ENCODE results near the gene ZBTB24.
A peak's percentile ranks its signal among the peaks of the same experiment; 100 is the strongest.
"Not testable (repeated sequence)": the region's sequence is repeated elsewhere in the genome, so short reads cannot be mapped to it uniquely, and the experiment has no call there.

ZBTB24 gene

GRCh38 chr6:109482905-109483734 is at the start of gene ZBTB24:
Gene ZBTB24 (minus strand): TSS chr6:109483219. CDS start chr6:109482026, 1,193 bp downstream.
- peak; percentile 85 for DNase-seq

DNA sequence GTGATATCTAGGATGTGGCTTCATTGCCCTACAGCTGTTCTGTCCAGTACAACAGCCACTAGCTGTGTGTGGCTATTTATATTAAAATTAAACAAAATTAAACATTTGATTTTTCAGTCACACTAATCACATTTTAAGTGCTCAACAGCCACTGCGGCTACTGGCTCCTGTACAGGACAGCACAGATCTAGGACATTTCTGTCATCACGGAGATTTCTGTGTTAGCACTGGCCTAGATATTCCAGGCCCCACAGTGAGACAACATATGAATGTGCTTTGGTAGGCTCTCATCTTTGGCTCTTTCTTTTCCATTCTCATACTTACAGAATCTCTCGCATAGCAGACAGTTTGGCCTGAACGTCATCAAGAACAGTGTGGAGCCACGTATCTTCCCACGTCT is 48.4 kb upstream of the ZBTB24 start:
- DNase-seq, result no peak

DNA sequence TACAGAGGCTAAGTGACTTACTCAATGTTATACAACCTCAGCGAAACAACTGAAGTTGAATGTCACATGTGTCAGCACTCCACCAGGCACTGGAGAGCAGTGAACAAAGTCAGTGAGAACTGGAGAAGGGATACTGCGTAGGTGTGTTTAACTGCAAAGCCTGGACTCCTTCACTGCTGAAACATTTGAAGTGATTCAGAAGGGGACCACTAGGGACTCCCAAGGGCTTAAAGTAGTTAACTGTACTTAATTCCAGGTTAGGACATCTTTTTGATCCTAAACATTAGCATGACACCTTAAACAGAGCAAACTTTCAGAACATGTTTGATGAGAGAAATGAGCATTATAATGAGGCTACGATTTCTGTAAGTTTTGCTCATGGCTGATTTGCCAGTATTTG is 45.0 kb upstream of the ZBTB24 start:
- no peak for DNase-seq

GRCh38 chr6:109526905-109527628 is 44.0 kb upstream of the ZBTB24 start:
- DNase-seq, result peak; percentile 18

- no peak for DNase-seq
Observed at GRCh38 chr6:109524129-109524528, 41.1 kb upstream of the ZBTB24 start.

DNA sequence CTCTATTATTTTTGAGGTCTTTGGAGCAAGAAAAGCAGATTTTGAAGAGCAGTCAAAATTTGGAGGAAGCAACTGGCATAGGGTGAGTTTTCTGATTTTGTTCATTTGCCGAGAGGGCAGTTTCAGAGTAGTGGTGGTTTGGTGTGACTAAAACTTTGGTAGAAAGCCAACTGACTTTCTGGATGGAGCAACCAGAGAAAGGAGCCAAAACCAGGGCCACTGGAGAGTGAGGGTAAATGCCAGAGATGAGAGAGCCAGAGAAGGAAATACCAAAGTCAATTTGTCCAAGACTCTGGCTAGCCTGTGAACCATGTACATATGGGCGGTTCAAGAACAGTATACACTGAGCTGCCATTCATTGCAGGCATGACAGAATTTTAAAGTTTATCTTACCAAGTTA is 40.5 kb upstream of the ZBTB24 start:
- DNase-seq, result no peak

- no peak for DNase-seq
Observed at GRCh38 chr6:109521080-109521479, 38.1 kb upstream of the ZBTB24 start.

DNA sequence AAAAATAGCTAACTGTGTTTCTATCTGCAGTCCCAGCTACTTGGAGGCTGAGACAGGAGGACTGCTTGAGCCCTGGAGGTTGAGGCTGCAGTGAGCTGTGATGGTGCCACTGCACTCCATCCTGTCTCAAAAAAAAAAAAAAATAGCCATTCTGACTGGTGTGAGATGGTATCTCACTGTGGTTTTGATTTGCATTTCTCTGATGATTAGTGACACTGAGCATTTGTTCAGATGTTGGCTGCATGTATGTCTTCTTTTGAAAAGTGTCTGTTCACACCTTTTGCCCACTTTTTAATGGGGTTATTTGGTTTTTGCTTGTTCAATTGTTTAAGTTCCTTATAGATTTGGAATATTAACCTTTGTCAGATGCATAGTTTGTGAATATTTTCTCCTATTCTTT is 36.6 kb upstream of the ZBTB24 start:
- DNase-seq, result not testable (repeated sequence)

DNA sequence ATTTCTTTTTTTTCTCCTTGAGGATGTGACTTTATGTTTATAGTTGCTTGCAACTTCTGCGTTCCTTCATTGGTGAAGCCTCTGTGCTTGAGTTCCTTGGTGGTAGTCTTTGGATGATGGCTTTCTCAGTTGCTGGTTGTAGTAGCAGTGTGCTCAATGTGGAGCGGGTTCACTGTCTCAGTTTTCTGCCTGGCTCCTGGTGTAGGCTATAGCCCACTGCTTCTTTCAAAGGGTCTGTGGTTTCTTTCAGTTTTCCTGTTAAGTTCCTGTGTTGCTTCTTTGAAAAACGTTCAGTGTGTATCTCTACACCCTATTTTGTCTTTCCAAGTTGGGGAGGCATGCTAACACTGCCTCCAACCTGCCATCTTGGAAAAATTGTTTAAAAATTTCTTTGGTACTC is 33.9 kb upstream of the ZBTB24 start:
- no peak for DNase-seq

DNA sequence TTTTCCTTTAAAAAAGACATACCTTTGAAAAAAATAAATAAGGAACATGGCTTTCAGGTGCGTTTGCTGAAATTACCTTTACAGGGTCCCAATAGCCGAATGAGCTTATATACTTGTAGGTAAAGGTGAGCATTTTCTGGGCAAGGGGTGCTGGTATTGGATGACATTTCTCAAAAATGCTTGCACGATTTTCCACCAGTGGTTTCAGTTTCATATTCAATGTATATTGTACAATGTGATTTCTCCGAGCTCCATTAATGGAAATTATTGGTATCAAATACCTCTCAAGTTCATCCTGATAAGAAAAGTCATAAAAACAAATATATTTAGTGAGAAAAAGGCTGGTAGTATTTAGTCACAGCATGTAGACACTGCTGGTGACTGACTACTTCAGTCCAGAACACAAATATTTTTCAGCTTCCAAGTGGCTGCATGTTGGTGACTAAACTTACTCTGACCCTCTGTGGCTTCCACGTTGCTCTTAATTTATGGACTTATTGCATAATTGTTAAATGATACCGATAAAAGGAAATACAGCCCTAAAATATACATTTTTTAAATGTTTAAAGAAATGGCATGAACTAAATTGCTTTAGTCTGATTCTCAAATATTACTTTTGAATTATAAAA is 32.9 kb upstream of the ZBTB24 start:
- DNase-seq, result no peak

DNA sequence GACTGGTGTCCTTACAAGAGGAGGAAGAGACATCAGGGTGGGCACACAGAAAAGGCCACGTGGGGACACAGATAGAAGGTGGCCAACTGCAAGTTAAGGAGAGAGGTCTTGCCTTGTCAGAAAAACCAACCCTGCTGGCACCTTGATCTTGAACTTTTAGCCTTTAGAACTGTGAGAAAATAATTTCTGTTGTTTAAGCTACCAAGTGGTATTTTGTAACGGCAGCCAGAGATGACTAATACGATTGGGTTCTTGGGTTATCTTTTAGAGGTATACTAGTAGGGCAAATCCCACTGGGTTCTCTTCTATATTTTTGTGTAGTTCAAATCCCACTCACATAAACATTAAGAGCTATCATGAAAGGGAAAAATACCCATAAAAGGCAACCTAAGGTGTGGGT is 31.9 kb upstream of the ZBTB24 start:
- DNase-seq, result no peak

- DNase-seq, result no peak
Observed at GRCh38 chr6:109513571-109514071, 30.6 kb upstream of the ZBTB24 start.

DNA sequence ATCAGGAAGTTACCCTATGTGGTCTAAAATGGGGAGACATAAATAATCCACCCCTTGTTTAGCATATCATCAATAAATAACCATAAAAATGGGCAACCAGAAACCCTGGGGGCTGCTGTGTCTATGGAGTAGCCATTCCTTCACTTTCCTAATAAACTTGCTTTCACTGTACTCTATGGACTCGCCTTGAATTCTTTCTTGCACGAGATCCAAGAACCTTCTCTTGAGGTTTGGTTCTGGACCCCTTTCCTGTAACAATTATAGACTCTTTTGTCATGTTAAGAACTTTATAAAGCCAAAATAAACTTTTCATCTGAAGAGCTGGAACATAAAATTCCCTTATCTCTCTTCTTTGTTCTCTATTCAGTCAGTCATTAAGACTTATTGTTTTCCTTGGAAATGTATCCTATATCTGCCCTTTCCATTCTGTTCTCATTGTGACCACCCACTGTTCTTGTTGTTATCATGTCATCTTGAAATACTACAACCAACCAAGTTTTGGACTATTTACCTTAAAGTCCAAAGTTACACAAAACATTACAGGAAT is 29.3 kb upstream of the ZBTB24 start:
- DNase-seq, result no peak

GRCh38 chr6:109511832-109512231 is 28.8 kb upstream of the ZBTB24 start:
- no peak for DNase-seq

DNA sequence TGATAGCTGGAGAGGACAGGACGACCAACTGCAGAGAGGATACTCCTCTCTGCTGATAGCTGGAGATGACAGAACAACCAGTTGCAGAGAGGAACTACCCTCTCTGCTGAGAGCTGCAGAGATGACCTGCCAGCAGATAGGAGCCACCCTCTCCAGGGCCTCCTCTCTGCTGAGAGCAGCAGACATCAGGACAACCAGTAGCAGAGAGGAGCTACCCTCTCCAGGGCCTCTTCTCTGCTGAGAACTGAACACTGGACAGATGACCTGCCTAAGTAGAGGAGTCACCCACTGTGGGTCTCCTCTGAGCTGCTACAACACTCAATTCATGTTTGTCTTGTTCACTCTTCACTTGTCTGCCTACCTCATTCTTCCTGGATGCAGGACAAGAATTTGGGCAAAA is 27.3 kb upstream of the ZBTB24 start:
- no peak for DNase-seq

DNA sequence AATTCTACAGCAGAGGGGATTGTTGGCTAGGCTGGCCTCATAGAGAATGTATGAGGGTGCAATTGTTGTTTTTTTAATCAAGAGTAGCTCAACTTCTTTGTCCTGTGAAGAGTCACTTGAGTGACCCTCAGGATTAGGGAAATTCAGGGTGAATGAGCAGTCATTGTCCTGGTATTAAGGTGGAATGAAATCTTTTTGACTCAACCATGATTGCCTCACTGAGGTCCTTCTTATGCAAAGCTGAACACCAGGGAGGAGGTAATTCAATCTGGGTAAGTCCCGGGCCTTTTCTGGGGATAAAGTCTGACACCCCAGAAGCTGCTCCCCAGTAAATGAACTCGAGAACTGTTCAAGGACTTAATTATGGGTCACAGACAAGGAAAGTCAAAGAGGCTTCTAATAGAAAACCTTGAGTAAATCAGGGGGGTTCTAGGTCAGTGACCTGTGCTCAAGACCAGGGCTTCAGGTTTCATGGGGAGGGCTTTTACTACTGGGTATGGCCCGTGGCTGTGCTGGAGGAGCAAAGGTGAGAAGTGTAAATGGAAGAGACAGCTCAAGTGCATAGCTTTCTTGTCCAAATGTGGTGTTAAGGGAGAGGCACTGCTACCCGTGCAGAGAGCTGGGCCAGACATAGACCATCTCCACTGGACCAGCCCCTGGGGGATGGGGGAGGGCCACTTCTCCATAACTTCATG is 25.3 kb upstream of the ZBTB24 start:
- no peak for DNase-seq

- DNase-seq, result no peak
Observed at GRCh38 chr6:109507490-109508072, 24.6 kb upstream of the ZBTB24 start.

DNA sequence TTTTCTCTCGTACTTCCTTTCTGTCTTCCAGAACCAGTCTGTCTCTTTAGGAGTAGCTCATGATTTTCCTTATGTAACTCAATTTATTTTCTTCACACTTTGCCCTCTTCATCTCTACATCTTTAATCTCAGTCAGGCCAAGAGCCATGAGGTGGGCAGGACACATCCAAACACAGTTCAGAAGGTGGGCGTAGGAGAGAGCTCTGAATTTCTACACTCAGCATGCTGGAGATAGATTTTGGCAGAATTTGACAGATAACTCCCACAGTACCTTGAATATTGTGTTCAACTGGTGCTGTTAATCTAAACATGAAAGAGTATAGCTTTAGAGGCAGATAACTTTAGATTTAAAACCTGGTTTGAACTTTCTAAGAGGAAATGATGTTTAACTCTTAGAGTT is 23.8 kb upstream of the ZBTB24 start:
- no peak for DNase-seq

DNA sequence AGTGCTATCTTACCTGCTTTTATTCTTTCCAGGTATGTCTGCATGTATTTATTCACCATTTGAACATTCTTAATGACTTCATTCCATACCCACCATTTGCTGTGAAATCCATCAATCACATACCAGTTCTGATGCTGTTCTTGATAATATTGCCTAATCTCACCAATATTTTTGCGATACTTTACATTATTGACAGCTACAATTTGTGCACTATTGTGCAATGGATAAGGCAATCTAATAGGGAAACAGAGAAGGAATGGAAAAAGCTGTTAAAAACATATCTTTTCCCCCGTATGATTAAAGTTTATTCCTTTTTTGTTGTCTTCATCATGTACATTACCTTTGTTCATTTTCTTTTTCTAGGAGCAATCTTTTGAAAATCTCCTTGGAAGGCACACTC is 23.3 kb upstream of the ZBTB24 start:
- DNase-seq, result no peak

- no peak for DNase-seq
Observed at GRCh38 chr6:109503327-109504224, 20.6 kb upstream of the ZBTB24 start.

DNA sequence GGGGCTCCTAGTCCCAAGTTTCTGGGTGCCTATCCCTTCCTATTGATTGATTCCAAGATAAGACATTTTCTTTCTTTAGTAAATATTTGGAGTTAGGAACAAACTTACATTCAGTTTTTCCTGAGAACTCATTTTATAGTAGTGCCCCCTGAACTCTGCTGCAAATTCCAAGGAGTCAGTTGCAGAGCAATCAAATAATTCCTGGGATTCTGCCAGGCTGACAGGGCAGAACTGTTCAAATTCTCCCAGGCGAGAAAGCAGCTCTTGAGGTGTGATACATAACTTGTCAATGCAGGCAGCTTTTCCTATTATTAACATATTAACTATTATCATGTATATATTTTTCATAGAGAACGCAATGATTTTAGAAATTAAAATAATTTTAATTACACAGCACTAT is 15.9 kb upstream of the ZBTB24 start:
- DNase-seq, result no peak
